GM19463 (cell line): ENCODE measurements around the gene UBE2F.
"Not testable (repeated sequence)": the region's sequence is repeated elsewhere in the genome, so short reads cannot be mapped to it uniquely, and the experiment has no call there.

ENCODE experiments used
- ATAC-seq: cut with Tn5 transposase; IDR thresholded peaks from one replicate; pipeline ENCODE4 v1.9.1; 2021; ENCODE audit warnings: mild to moderate bottlenecking, moderate library complexity; ENCODE audit not compliant: unreplicated experiment

The UBE2F gene

GRCh38 chr2:238042090-238042489 lies 75.3 kb downstream of the UBE2F start:
- no peak for ATAC-seq

- no peak for ATAC-seq
Observed at GRCh38 chr2:238042849-238043584, 76.2 kb downstream of the UBE2F start.

- no peak for ATAC-seq
Observed at GRCh38 chr2:238043851-238044250, 77.0 kb downstream of the UBE2F start.

- ATAC-seq: no peak
Observed at GRCh38 chr2:238045575-238045974, 78.8 kb downstream of the UBE2F start.

GRCh38 chr2:238046725-238047270 lies 80.0 kb downstream of the UBE2F start:
- ATAC-seq: no peak

- ATAC-seq: no peak
Observed at GRCh38 chr2:238053191-238053776, 86.5 kb downstream of the UBE2F start.

- ATAC-seq: no peak
Observed at GRCh38 chr2:238055841-238056240, 89.0 kb downstream of the UBE2F start.

- ATAC-seq: not testable (repeated sequence)
Observed at GRCh38 chr2:238057696-238058575, 91.1 kb downstream of the UBE2F start.

GRCh38 chr2:238059505-238059904 lies 92.7 kb downstream of the UBE2F start:
- ATAC-seq: no peak

GRCh38 chr2:238060096-238060541 lies 93.3 kb downstream of the UBE2F start:
- ATAC-seq: no peak

GRCh38 chr2:238060542-238061314 lies 93.9 kb downstream of the UBE2F start, which contains the start of gene SCLY:
Gene SCLY, plus strand, starts transcription at chr2:238061001. Its CDS starts 54 bp downstream, at chr2:238061055.
- peak; percentile 93 for ATAC-seq

- ATAC-seq: peak; percentile 11
Observed at GRCh38 chr2:238061315-238062202, 94.7 kb downstream of the UBE2F start.

GRCh38 chr2:238063414-238064189 lies 96.8 kb downstream of the UBE2F start:
- ATAC-seq: no peak

GRCh38 chr2:238064376-238064775 lies 97.6 kb downstream of the UBE2F start:
- ATAC-seq: no peak

- ATAC-seq: no peak
Observed at GRCh38 chr2:238065071-238065846, 98.4 kb downstream of the UBE2F start.

GRCh38 chr2:238066218-238066617 lies 99.4 kb downstream of the UBE2F start:
- ATAC-seq: no peak

GRCh38 chr2:238066718-238067117 lies 99.9 kb downstream of the UBE2F start:
- not testable (repeated sequence) for ATAC-seq

- no peak for ATAC-seq
Observed at GRCh38 chr2:238067939-238068338, 101.1 kb downstream of the UBE2F start.
